ENCODE data around the gene KHDC3L.
"Not testable (repeated sequence)": the region's sequence is repeated elsewhere in the genome, so short reads cannot be mapped to it uniquely, and the experiment has no call there.

Gene KHDC3L

DNA sequence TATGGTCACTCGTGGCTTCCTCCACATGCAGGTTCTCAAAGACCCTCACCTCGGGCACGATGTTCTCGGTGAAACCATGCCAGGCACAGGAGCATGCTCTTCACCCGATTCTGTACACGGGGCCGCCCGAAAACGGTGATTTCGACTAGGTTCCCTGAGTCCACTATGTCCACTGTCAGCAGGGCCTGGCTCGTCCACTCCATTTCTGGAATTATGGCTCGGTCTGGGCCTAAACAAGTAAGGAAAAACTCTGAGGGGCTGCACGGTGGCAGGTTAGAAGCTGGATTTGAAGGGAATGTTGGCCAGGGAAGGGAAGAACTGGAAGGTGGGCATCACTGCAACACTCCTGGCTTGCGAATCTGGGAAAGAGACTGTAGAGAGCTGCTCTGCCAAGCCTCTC, 6.7 kb downstream of the KHDC3L start:
- DNase-seq: no peak

DNA sequence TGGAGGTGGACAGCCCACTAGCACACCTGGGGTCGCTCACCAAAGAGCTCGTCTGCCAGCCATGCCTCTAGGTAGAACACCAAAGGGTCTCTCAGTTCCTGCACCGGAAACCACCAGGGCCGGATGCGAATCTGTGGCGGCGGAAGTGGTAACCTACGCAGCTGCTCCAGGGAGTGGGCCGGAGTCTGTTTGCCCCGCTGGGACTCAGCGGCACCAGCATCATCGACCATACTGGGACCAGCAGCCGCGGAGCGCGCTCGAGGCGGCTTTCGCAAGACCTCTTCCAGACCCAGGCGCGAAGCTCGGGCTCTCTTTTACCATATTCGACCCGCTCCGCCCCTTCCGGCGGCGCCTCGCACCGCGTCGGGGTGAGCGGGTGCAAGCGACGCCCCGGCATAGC, 7.1 kb downstream of the KHDC3L start, which contains the start of gene OOEP:
Gene OOEP (minus strand): TSS at position 335 of the 400 bp plus-strand sequence. CDS start 105 bp downstream, at position 230.
- DNase-seq: no peak

DNA sequence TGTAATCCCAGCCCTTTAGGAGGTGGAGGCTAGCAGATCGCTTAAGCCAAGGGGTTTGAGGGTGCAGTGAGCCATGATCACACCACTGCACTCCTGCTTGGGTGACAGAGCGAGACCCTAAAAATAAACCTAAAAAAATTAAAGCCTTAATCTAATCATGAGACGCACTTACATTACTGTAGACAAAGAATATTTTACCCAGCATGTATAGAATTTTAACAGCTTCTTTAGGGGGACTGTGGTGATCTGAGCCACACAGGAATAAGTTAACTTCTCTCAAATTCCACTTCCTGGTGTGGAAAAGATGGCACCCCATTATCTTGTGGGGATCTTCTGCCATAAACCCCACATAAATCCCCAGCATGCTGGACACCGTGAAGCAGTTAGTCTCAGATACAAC, 9.5 kb downstream of the KHDC3L start:
- no peak for DNase-seq

DNA sequence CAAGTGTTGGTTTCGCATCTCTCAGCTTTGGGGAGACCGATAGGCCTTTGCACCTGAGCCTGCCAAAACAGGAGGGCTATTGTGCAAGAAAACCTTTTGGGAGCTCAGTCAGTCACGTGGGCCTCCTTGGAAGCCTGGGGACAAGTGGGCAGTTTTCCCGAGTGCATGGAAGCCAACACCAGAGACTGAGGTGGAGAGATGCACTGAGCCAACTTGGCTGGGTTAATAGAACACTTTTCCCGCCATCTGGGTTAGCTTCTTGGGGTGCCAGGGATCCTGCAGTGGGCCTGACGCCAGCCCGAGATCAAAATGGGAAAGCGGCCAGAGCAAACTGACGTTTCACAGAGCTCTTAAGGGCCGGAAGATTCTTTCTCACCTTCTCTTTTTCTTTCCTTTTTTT, 10.1 kb downstream of the KHDC3L start:
- DNase-seq: peak in 17 of 56 donors; percentile 3 to 55 (median 15)

DNA sequence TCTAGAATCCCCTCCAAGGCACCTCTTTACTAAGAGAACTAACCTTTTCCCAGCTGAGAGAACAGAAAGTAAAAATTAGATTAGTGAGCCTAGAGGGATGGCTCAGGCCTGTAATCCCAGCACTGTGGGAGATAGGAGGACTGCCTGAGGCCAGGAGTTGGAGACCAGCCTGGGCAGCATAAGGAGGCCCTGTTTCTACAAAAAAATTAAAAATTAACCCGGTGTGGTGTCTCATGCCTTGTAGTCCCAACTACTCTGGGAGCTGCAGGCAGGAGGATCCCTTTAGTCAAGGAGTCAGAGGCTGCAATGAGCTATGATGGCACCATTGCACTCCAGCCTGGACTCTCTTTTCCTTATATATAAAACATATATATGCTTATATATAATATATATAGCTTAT, 12.8 kb downstream of the KHDC3L start:
- no peak for DNase-seq

DNA sequence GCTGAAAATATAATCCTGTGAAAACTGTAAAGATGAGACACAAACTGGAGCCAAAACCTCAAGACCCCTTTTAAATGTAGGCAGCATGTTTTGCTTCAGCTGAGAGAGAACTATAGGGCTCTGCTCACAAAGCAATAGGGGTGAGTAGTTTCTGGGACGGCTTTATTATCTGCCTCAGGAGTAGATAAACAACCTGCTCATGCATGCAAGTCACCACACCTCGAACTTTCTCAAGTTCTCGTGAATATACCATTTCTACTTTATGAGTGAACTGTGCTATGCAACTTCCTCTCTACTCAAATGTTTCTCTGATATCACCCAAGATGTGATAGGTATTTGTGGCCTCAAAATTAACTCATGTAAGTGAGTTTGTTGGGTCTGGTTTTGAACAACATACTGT, 14.8 kb downstream of the KHDC3L start:
- DNase-seq: no peak

DNA sequence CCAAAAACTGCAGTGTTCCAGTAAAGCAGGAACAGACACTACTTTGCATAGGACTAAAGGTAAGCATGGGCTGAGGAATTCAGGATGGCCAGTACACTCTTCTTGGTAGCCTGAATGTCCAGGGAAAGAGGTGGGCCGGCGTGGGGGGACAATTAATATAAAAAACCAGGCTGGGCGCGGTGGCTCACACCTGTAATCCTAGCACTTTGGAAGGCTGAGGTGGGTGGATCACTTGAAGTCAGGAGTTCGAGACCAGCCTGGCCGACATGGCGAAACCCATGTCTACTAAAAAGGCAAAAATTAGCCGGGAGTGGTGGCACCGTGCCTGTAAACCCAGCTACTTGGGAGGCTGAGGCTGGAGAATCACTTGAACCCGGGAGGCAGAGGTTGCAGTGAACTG, 19.1 kb downstream of the KHDC3L start:
- DNase-seq: not testable (repeated sequence)

DNA sequence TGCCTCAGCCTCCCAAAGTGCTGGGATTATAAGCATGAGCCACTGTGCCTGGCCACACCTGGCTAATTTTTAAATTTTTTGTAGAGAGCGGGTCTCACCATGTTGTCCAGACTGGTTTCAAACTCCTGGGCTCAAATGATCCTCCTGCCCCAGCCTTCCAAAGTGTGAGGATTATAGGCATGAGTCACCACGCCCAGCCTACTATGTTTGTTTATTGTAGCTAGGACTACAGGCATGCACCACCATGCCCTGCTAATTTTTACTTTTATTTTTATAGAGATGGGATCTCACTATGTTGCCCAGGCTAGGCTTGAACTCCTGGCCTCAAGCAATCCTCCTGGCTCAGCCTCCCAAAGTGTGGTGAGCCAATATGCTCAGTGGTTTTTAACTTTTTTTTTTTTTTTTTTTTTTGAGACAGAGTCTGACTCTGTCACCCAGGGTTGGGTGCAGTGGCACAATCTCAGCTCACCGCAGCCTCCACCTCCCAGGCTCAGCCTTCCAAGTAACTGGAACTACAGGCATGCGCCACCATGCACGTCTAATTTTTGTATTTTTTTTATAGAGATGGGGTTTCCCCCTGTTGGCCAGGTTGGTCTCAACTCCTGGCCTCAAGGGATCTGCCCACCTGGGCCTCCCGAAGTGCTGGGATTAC, 20.1 kb downstream of the KHDC3L start:
- DNase-seq: no peak

DNA sequence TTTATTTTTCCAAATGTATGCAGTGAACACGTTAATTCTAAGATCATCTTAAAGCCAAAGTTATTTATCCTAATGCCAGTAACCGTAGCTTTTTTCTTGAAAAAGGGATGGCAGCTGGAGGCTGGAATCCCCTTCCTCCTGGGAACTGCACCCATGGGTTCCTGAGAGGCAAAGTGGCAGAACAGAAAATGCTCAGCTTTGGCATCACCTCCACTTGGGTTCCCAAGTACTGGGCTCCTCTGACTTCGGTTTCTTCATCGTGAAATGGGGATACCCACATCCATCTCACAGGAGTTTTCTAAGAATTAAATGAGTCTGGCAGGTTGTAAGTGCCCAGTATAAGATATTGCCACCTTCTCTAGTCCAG, 26.0 kb downstream of the KHDC3L start:
- peak in 1 of 56 donors; percentile 2 for DNase-seq

DNA sequence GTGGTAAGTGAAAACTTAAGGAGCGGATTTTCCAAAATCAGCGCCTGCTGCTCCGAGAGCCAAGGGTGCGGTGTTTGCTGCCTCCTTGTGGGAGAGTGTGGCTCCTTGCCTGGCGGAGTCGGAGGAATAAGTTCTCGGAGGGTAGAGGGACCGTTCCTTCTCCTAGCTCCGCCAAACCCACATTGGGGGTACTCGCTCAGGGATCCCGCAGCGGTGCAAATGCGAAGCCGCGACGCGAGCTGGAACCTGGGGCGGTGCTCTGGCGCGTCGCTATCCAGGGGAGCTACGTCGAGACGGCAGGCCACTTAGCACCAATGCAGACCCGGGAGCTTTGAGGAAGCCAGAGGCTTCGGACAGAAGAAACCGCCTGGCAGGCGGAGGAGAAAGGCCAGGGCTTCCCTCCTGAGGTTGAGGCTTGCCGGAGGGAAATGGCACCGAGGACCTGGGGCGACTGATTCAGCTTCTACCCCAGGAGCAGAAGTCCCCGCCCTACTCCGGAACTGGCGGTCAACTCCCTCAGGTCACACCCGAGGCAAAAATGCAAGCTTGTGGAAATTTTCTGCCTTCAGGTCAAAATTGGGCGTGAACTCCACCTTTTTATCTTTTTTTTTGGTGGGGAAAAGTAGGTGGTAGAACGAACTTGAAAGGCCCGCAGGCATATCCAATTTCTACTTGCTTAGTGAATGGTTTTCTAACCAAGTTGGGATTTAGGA, 26.5 kb downstream of the KHDC3L start:
- DNase-seq: peak in 23 of 56 donors; percentile 2 to 45 (median 12)

DNA sequence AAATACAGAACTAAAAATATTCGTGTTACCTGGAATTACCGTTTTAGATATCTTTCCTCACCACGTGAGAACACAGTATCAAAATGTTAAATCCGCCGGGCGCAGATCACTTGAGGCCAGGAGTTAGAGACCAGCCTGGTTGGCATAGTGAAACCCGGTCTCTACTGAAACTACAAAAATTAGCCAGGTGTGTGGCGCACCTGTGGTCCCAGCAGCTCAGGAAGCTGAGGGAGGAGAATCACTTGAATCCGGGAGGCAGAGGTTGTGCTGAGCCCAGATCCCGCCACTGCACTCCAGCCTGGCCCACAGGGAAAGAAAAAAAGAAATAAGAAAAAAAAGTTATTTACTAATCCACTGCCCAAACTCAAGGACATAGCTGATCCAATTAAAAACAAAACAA, 27.4 kb downstream of the KHDC3L start:
- DNase-seq: no peak

DNA sequence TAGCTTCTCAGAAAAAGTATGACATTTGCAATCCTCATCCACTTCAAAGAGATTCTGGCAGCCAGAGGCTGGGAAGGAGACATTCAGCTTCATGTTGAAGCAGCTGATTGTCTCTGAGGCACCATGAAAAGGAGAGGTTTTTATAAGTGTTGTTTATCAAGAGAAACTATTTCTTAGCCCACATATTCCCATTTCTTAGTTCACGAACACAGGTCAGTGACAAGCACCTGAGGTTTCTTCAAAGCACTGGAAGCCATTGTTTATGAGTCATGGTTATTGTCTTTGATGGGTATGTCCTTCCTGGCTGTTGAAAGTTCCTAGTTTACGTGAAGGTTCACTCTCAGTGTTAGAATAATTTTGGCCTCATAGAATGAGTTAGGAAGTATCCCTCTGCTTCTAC, 29.2 kb downstream of the KHDC3L start:
- no peak for DNase-seq

DNA sequence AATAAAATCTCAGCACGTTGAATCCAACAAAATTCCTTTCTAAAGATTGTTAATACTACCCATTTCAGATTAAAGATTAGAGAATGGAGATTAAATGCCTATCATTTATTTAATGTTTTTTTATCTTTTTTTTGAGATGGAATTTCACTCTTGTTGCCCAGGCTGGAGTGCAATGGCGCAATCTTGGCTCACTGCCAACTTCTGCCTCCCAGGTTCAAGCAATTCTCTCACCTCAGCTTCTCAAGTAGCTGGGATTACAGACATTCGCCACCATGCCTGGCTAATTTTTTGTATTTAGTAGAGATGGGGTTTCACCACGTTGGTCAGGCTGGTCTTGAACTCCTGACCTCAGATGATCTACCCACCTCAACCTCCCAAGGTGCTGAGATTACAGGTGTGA, 29.7 kb downstream of the KHDC3L start:
- not testable (repeated sequence) for DNase-seq

DNA sequence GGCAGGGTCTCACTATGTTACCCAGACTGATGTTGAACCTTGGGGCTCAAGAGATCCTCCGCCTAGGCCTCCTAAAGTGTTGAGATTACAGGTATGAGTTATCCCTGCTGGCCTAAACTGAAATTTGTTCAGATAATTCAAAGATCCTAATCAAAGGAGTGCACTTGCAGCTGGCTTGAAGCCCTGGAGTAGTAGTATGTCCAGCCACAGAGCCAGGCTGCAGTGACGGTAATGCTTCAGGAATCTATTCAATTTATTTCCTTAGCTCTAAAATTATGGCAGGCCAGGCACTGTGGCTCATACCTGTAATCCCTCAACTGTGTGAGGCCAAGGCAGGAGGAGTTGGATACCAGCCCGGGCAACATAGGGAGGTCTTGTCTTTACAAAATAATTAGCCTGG, 30.8 kb downstream of the KHDC3L start:
- DNase-seq: no peak

DNA sequence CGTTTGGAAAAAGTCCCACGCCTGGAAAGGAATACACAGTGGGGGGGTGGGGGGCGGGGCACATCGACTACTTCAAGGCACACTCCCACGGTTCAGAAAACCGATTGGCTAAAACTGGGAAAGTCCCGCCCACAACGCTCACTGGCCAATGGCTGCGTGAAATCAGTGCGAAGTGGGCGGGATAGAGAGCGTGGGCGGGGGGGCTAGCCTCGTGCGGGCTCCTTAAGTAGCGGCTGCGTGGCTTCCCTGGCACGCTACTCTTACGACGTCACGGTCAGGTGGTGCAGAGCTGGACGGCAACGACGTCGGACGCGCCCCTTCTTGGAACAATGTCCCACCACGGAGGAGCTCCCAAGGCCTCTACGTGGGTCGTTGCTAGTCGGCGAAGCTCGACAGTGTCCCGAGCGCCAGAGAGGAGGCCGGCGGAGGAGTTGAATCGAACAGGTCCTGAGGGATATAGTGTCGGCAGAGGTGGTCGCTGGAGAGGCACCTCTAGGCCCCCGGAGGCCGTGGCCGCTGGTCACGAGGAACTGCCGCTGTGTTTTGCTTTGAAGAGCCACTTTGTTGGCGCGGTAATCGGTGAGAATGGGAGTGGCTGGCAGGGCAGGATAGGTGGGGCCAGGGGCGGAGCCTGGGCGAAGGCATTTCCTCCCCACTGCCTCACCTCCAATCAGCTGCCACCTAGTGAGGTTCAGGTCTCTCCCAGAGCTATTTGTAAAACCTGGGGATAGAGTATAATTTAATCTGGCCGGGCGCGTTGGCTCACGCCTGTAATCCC, 32.3 kb downstream of the KHDC3L start, which contains the start of gene DDX43:
Gene DDX43 (plus strand): TSS at position 252 of the 778 bp plus-strand sequence. CDS start 78 bp downstream, at position 330.
- DNase-seq: peak in 9 of 56 donors; percentile 2 to 24 (median 5)

DNA sequence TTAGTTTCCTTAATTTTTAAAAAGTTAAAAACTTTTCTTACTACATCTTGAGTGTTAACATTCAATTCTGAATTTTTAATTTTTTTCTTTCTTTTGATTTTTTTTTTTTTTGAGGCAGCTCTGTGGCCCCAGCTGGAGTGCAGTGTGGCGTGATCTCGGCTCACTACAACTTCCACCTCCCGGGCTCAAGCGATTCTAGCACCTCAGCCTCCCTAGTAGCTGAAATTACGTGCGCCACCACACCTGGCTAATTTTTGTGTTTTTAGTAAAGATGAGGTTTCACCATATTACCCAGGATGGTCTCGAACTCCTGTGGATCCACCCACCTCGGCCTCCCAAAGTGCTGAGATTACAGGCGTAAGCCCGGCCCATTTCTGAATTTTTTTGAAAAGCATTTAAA, 33.4 kb downstream of the KHDC3L start:
- DNase-seq: no peak

DNA sequence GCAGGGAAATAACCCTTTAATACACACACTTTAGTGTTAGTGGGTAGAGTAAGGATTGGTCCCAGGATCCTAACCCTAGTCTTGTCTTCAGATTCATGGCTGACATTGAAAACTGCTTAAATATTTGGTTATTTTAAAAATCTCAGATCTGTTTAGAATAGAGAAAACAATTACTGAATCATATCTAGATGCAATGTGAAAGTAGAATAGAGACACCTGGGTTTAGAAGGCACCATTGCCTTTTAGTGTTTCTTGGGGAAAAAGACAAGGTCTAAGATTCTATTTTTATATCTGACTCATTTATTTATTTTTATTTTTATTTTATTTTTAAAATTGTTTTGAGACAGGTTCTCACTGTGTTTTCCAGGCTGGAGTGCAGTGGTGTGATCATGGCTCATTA, 38.2 kb downstream of the KHDC3L start:
- DNase-seq: no peak

DNA sequence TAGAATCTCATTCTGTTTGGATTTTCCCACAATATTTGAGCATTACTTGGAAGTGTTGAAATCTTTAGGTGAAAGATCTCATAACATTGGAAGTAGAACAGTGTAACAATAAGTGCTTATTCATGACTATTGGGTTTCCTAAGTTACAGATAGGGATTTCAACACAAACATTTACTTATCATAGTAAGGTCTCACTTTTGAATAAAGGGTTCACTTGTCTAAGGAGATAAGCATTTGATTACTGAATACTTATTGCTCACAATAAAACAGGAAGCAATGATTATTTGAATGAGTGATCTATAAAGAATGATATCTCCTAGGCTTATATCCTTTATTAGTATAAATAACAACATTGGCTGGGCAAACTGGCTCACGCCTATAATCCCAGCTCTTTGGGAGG, 46.9 kb downstream of the KHDC3L start:
- no peak for DNase-seq

DNA sequence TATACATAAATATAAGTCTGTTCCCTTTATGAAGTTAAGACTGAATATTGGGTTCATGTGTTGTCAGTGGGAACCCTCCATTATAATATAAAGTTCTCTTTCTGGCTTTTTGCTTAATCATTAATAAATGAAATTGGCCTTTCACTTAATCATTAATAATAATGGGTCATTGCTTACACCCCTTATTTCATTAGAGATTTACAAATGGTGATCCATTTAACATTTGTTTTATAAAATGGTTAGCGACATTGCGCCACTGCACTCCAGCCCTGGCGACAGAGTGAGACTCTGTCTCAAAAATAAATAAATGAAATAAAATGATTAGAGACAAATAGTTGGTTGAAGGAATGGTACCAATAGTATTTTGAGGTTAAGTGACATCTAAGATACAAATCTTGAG, 50.6 kb downstream of the KHDC3L start:
- no peak for DNase-seq

Data from nucleus accumbens (tissue), 56 donors.